MCF 10A (cell line): ENCODE measurements around the gene CLCA1. TPM values are rescaled to one million over a fixed set of nuclear protein-coding genes. Genes with fewer than 3 reads are reported as not detected.
A peak's percentile ranks its signal among the peaks of the same experiment; 100 is the strongest.

Source experiments
- BruUV-seq: library from RNA; stranded (reverse); fragments of 400-500 nt; replicated peaks from 2 replicates; lab custom pipeline; 2021; lab: Mats Ljungman, UMichigan
- CTCF ChIA-PET: fragments of 300-600 bp; sonication (Branson Sonifier 250); formaldehyde crosslinking; extraction: SDS; loops from one replicate; lab custom pipeline; 2021; ENCODE audit warnings: antibody characterized with exemption, inconsistent platforms; lab: Yijun Ruan, JAX
- POLR2A ChIA-PET: fragments of 300-600, 350-650 bp; sonication (Branson Sonifier 250); formaldehyde crosslinking; extraction: SDS; loops from one replicate; lab custom pipeline; 2020; ENCODE audit warnings: antibody characterized with exemption, inconsistent platforms; lab: Yijun Ruan, JAX
- DNase-seq: peaks from one replicate; pipeline ENCODE4 v3.0.0-alpha.2; 2018; ENCODE audit not compliant: unreplicated experiment
- H3K27ac Mint-ChIP-seq: one replicate; pipeline ENCODE4 v1.8.0; 2022; ENCODE audit warnings: mild to moderate bottlenecking, low read depth, mixed read lengths; ENCODE audit not compliant: unreplicated experiment
- H3K27me3 Mint-ChIP-seq: one replicate; pipeline ENCODE4 v1.8.0; 2022; ENCODE audit warnings: mixed read lengths; ENCODE audit not compliant: insufficient read depth, unreplicated experiment
- H3K36me3 Mint-ChIP-seq: one replicate; pipeline ENCODE4 v1.8.0; 2022; ENCODE audit warnings: mild to moderate bottlenecking, moderate library complexity, mixed read lengths; ENCODE audit not compliant: insufficient read depth, unreplicated experiment
- H3K4me1 Mint-ChIP-seq: one replicate; pipeline ENCODE4 v1.8.0; 2022; ENCODE audit warnings: mixed read lengths; ENCODE audit not compliant: insufficient read depth, unreplicated experiment
- H3K4me3 Mint-ChIP-seq: one replicate; pipeline ENCODE4 v1.8.0; 2022; ENCODE audit warnings: mild to moderate bottlenecking, moderate library complexity, mixed read lengths; ENCODE audit not compliant: unreplicated experiment
- H3K9me3 Mint-ChIP-seq: one replicate; pipeline ENCODE4 v1.8.0; 2022; ENCODE audit warnings: mixed read lengths; ENCODE audit not compliant: unreplicated experiment
- intact Hi-C: fragments of 100-400 bp; cut with micrococcal nuclease; formaldehyde crosslinking; loops from 2 replicates; pipeline ENCODE4 v1.14.1; 2022
- total RNA-seq: library from RNA; stranded (reverse); gene quantifications from 2 replicates; pipeline ENCODE4 v1.2.3, GENCODE V29; 2022
- TF ChIP-seq, protein P1 (sequence below): fragments of 200-600 bp; IDR thresholded peaks from one replicate; pipeline ENCODE4 v1.8.0; 2022; ENCODE audit warnings: antibody characterized with exemption, mild to moderate bottlenecking; ENCODE audit not compliant: unreplicated experiment

CLCA1 gene
- total RNA-seq, 1 experiment from 2014 or later: not detected

DNA sequence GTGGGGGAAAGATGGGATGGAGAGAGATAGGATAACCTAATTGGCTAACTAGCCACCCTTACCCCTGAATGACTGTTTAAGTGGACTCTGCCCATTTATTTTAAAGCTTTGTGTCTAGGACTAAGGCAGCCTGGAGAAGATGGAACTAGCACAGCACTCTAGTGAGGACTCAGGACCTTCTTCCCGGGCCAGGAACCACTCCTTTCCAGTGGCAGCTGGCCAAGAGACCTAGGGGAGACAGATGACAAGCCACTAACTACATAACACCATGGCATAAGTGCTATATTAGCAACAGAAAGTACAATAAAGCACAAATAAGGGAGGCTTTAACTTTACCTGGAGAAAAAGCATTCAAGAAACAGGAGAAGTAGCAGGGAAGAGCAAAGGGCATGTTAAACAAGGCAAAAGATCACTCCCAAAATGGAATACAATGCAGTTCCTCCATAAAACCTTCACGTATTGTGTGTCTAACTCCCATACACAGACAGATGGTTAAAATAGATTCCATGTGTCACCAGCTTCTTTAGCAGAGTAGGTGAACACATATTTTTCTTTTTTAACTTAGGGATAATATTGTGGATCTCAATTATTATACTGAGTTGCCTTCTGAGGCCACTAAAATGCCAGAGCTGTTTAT, 20.6 kb downstream of the CLCA1 start:
- no TSS peak for BruUV-seq
- no peak overlapping the region for H3K4me3 Mint-ChIP-seq
- no peak for DNase-seq
- no peaks in the 10 kb centered on the region for H3K4me1 Mint-ChIP-seq
- no peaks in the 10 kb centered on the region for H3K27me3 Mint-ChIP-seq
- H3K36me3 Mint-ChIP-seq: no peaks in the 10 kb centered on the region
- TF ChIP-seq, protein P1, sequence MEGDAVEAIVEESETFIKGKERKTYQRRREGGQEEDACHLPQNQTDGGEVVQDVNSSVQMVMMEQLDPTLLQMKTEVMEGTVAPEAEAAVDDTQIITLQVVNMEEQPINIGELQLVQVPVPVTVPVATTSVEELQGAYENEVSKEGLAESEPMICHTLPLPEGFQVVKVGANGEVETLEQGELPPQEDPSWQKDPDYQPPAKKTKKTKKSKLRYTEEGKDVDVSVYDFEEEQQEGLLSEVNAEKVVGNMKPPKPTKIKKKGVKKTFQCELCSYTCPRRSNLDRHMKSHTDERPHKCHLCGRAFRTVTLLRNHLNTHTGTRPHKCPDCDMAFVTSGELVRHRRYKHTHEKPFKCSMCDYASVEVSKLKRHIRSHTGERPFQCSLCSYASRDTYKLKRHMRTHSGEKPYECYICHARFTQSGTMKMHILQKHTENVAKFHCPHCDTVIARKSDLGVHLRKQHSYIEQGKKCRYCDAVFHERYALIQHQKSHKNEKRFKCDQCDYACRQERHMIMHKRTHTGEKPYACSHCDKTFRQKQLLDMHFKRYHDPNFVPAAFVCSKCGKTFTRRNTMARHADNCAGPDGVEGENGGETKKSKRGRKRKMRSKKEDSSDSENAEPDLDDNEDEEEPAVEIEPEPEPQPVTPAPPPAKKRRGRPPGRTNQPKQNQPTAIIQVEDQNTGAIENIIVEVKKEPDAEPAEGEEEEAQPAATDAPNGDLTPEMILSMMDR: no peak
- no peaks in the 10 kb centered on the region for H3K9me3 Mint-ChIP-seq
- H3K27ac Mint-ChIP-seq: no peak overlapping the region
- intact Hi-C loops: no loop called here
- CTCF ChIA-PET: interaction anchor here (0.6 to 5.9 kb wide), 6 partner anchors 11 to 281 kb away, joined by 3 to 58 read pairs (median 4); no protein-coding TSS in a partner anchor
- POLR2A ChIA-PET: no interaction called here

DNA sequence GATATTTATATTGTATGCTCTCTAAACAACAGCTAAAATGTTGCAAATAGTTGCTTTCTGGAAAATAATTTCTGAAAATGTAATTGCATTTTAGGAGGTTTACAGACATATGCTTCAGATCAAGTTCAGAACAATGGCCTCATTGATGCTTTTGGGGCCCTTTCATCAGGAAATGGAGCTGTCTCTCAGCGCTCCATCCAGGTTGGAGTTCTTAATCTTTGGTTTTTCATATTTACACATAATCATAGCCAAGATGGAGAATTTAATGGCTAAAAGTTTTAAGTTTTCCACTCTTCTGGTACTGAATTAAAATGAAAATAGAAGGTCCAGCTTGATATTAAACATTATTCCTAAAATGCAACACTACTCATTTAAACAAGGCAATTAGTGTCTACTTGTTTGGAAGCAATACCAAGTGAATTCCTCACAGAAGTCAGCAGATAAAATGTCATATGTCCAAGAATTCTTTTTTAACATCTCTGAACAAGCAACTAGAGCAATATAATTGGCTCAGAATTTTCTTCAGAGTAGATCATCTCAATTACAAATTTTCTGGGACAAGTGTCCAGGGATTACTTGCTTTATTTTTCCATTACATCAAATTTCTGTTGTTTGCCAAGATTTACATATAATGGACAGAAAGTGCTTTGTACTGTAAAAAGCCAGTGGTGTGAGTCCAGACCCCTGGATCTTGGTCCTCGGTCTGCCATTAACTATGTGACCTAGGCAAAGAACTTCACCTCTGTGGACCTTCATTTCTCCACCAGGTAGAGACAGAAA, 22.6 kb downstream of the CLCA1 start:
- no TSS peak for BruUV-seq
- DNase-seq: no peak
- intact Hi-C loops: no loop called here
- no peaks in the 10 kb centered on the region for H3K27me3 Mint-ChIP-seq
- no peaks in the 10 kb centered on the region for H3K9me3 Mint-ChIP-seq
- H3K4me3 Mint-ChIP-seq: no peak overlapping the region
- ChIA-PET POLR2A (no interaction called here), CTCF (interaction anchor here (5.6 to 5.9 kb wide), 2 partner anchors 9 to 17 kb away, joined by 45 to 58 read pairs; no protein-coding TSS in a partner anchor)
- no peaks in the 10 kb centered on the region for H3K4me1 Mint-ChIP-seq
- TF ChIP-seq, protein P1: no peak
- no peak overlapping the region for H3K27ac Mint-ChIP-seq
- H3K36me3 Mint-ChIP-seq: no peaks in the 10 kb centered on the region

DNA sequence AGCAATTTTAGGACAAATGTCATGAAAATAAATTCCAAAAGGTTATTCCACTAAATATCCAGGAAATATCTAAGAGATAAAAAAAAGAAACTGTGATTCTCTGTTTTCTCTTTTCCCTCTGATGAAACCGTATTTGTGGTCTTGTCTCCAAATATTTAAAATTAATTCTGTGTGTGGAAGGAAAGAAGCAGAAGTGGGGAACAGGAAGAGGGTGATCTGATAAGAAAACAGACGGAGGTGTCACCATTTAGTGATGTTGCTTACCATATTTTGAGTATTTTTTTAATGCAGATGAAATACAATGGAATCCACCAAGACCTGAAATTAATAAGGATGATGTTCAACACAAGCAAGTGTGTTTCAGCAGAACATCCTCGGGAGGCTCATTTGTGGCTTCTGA, 29.6 kb downstream of the CLCA1 start:
- CTCF ChIA-PET: interaction anchor here (0.7 to 5.5 kb wide), 7 partner anchors 9 to 244 kb away, joined by 3 to 77 read pairs (median 4); no protein-coding TSS in a partner anchor
- no peaks in the 10 kb centered on the region for H3K9me3 Mint-ChIP-seq
- no peaks in the 10 kb centered on the region for H3K36me3 Mint-ChIP-seq
- H3K4me1 Mint-ChIP-seq: no peaks in the 10 kb centered on the region
- H3K27me3 Mint-ChIP-seq: peaks cover 11% of the 10 kb centered on the region
- intact Hi-C loops: no loop called here
- H3K4me3 Mint-ChIP-seq: no peak overlapping the region
- TF ChIP-seq, protein P1: no peak
- DNase-seq: no peak
- no peak overlapping the region for H3K27ac Mint-ChIP-seq
- POLR2A ChIA-PET: no interaction called here
- no TSS peak for BruUV-seq

DNA sequence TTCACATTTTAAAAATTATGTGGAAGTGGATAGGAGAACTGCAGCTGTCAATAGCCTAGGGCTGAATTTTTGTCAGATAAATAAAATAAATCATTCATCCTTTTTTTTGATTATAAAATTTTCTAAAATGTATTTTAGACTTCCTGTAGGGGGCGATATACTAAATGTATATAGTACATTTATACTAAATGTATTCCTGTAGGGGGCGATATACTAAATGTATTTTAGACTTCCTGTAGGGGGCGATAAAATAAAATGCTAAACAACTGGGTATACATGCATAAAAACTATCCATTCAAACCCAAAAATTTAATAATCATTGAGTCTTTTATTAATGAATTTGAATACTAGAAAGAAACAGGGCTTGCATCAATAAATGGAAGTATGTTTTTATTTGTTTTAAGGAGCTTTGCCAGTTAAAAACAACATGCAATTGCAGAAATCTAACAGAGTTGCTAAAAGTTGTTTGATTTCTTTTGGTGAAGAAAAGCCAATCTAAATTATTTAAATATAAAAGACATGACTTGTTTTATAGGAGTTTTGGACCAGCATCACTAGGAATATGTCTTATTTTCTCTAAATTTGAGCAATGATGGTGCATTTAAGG, 31.4 kb downstream of the CLCA1 start:
- TF ChIP-seq, protein P1: peak; percentile 84
- DNase-seq: peak; percentile 28
- no TSS peak for BruUV-seq
- H3K9me3 Mint-ChIP-seq: no peaks in the 10 kb centered on the region
- H3K4me1 Mint-ChIP-seq: no peaks in the 10 kb centered on the region
- peaks cover 11% of the 10 kb centered on the region for H3K27me3 Mint-ChIP-seq
- POLR2A ChIA-PET: interaction anchor here (1.8 kb wide), 1 partner anchor 114 kb away, joined by 4 read pairs; no protein-coding TSS in a partner anchor
- CTCF ChIA-PET: interaction anchor here (0.6 to 5.5 kb wide), 34 partner anchors 8 to 1666 kb away, joined by 3 to 77 read pairs (median 4); partner anchors contain the start of gene CLCA1
- H3K4me3 Mint-ChIP-seq: no peak overlapping the region
- no peak overlapping the region for H3K27ac Mint-ChIP-seq
- H3K36me3 Mint-ChIP-seq: no peaks in the 10 kb centered on the region
- intact Hi-C loops: loop anchor here (5.0 to 10.0 kb wide), 2 partner anchors 185 to 467 kb away; no protein-coding TSS in a partner anchor
